ENCODE data around the gene OLA1.

GRCh38 chr2:174024524-174025270 lies 223.6 kb downstream of the OLA1 start:
- TF ChIP-seq CTCF (IDR thresholded peaks at IDR 0.05; ENCODE audit: low read length) (no peak), EZH2phosphoT487 (IDR thresholded peaks at IDR 0.05; ENCODE audit: low read length) (no peak)
